ENCODE data around the gene DNAJC3. TPM values are rescaled to one million over a fixed set of nuclear protein-coding genes. Genes with fewer than 3 reads are reported as not detected.

DNAJC3 gene
- total and polyA plus RNA-seq, 2 of the 8 experiments (the other 6 are each of a cell fraction or from before 2014, with no cell fraction given): 4.3 to 24.1 TPM

GRCh38 chr13:95676762-95677563 is at the start of gene DNAJC3 (continued):
- TF ChIP-seq JUND (IDR thresholded peaks at IDR 0.05; ENCODE audit: low read length): no peak
